ENCODE measurements around the gene RAB3D.
"Not testable (repeated sequence)": the region's sequence is repeated elsewhere in the genome, so short reads cannot be mapped to it uniquely, and the experiment has no call there.

The RAB3D gene, protein sequence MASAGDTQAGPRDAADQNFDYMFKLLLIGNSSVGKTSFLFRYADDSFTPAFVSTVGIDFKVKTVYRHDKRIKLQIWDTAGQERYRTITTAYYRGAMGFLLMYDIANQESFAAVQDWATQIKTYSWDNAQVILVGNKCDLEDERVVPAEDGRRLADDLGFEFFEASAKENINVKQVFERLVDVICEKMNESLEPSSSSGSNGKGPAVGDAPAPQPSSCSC

DNA sequence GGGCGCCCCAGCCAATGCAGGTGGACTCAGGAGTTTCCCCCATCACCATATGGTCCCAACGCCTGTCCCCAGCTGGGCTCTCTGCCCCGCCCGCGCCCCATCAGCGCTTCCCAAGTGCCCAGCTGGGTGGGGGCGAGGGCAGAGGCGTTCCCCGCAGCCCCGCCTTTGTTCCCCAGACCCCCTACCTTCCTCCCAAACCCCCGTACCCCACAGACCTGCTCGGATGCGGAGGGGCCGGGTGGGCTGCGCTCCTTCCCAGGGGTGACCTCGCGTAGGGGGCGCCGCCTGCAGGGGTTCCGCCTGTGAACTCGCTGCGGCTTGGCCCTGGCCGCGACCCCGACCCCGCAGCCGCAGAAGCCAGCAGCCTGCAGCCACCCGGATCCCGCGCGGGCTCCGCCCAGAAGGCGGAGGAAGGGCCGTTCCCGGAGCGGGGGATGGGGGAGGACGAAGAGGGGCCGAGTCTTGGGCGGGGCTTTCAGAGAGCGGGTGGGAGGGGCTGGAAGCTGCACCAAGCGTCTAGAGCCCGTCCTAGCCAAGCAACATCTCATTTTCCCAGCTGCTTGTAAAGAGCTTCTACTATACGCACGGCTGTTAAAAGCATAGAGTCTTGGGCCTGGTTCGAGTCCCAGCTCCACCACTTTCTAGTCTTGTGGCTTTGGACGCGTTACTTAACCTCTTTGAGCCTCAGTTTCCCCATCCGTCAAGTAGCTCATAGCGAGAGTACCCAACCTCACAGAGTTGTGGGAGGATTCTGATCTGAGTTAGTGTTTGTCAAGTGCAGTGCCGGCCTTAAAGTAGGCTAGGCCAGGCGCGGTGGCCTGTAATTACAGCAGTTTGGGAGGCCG, at the start of gene RAB3D:
Gene RAB3D (minus strand): TSS at position 404 of the 845 bp plus-strand sequence. CDS start 2,258 bp downstream, outside the sequence.
- peak; percentile 91 for DNase-seq (ENCODE audit: low spot score)

DNA sequence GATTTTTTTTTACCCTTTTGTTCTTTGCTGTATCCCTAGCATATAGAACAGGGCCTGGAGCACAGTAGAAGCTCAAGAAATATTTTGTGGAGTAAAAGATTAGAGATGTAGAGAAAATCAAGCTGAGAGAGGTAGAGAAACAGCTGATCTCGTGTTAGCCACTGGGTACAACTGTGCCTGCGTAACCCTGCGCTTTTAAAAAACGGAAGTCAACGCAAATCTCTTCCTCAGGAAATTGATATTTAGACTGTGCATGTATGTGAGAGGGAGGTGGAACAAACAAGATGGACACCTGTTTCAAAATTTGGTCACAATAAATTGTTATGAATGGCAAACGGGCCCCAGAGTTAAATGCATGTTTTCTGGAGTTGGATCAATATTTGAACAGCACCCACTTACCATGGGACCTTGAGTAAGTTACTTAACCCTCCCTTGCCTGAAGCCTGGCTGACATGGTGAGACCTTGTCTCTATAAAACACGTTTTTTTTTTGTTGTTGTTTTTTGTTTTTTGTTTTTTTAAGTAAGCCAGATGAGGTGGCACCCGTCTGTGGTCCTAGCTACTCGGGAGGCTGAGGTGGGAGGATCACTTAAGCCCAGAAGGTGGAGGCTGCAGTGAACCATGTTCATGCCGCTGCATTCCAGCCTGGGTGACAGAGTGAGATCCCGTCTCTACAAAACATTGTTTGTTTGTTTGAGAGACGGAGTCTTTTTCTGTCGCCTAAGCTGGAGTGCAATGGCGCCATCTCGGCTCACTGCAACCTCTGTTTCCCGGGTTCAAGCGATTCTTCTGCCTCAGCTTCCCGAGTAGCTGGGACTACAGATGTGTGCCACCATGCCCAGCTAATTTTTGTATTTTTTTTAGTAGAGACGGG, 47.9 kb upstream of the RAB3D start:
- DNase-seq (ENCODE audit: low spot score) = no peak

GRCh38 chr19:11384778-11385129, 45.3 kb upstream of the RAB3D start:
- no peak for DNase-seq (ENCODE audit: low spot score)

DNA sequence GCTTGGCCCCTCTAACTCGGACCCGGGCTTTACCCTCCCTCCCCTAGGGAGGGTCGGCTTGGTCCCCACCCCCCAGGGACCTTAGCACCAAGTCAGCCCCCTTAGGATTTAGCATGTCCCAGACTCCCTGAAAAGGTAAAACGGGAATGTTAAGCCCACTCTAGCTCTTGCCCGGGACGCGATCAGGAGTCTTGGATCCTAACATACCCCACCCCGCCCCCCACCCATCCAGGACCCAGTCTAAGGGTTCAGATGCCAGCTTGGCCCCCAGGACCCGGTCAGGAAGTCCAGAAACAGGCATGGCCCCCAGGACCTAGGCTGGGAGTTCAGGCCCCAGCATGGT, 44.2 kb upstream of the RAB3D start:
- DNase-seq (ENCODE audit: low spot score) = no peak

DNA sequence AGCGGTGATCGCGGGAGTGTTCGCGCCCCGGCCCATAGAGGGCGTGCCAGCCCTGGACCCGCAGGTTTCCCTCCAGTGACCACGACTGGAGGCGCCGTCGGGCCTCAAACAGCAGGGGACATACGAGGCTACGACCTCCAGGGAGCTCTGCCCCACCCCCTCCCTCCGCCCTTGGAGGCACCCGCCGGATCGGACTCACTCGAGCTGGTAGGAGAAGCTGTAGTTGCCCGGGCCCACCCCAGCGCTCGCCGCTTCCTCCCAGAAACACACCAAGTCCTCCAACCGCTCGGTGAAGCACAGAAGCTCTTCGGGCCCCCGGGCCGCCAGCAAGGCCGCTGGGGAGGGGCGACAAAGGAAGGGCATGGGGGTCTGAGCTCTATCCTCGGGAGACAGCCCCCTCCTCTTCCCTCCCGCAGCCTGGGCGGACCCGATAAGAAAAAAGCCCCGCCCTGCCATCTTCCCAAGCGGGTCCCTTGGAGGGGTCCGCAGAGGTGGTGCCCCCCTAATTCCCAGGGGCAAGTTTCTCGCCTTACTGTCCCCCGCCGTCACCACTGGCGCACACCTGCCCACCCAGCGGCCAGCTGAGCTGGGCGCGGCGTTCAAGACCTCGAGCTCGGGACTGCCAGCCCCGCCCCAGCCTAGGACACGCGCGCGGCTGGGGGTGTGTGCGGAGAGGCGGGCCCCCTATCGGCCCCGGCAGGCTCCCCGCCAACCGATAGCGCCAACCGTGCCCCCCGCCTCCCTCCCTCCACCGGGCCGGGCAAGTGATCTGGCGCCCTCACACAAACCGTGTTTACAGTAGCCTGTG, 43.6 kb upstream of the RAB3D start:
- DNase-seq (ENCODE audit: low spot score) = peak; percentile 39

DNA sequence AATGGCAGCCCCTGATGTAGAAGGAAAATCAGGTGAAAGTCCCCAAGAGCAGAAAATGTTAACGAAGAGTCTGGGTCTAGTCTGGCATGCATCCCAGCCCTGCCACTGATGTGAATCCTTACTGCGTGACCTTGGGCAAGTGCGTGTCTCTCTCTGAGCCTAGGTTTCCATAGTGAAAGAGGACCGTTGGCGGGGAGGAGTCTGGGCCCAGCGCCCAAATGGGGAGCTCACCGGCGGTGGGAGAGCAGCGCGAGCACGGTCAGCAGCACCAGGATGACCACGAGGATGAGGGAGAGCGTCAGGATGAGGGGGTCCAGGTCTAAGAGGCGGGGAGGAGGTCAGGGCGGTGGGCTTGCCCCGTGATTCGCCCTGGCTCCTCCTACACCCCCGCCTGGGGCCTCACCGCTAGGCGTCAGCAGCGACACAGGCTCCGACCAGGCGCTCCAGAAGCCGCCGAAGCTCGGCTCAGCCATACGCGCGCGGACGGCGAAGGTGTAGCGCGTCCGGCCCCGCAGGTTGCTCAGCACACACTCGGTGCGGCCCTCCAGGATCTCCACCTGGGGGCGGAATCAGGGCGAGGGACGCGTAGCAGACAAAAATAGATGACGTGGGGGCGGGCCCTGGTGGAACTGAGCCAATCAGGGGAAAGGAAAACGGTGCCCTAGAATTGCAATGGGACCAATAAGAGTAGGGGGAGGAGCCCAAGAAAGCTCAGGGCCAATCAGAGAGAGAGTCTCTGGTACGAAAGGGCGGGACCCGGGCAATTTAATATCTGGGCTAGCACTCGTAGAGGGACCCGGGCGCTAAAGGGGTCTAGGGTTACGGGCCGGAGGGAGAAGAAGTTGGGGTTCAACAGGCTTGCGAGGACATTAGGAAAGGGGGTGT, 41.4 kb upstream of the RAB3D start:
- DNase-seq (ENCODE audit: low spot score) = peak; percentile 99

DNA sequence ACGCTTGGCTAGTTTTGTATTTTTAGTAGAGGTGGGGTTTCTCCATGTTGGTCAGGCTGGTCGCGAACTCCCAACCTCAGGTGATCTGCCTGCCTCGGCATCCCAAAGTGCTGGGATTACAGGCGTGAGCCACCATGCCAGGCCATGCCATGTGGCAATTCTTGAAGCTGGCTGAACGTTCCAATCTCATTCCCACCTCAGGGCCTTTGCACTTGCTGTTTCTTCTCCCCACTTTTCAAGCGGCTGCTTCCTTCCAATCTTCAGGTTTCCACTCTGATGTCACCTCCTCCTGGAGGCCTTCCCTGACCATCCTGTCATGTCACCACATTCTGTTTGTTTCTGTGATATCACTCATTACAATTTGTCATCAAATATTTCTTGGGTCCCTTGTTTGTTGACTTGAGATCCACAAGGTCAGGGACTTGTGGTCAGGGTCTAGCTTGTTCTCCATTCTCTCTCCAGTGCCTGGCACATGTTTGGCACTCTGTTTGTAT, 40.4 kb upstream of the RAB3D start:
- DNase-seq (ENCODE audit: low spot score) = no peak

- not testable (repeated sequence) for DNase-seq (ENCODE audit: low spot score)
These were observed 39.9 kb upstream of the RAB3D start for GRCh38 chr19:11379269-11379845.

- DNase-seq (ENCODE audit: low spot score) = peak; percentile 62
These were observed 39.1 kb upstream of the RAB3D start for GRCh38 chr19:11378319-11379189.

DNA sequence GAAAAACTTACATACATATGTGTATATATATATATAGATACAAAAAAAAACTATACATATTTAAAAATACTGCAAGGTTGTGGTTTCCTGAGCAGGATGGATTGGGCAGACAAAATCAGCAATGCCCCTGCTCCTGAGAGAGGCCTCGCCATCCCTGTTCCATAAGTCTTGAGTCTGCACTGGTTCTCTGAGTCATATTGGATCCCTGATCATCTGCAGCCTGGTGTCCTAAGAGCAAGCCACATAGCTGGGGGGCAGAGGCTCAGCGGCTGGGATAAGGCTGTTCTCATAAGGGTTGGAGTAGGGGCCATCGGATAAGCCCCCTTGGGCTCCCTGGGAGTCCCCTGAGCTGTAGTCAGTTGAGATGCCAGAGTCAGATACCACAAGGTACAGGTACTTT, 38.3 kb upstream of the RAB3D start:
- no peak for DNase-seq (ENCODE audit: low spot score)

DNA sequence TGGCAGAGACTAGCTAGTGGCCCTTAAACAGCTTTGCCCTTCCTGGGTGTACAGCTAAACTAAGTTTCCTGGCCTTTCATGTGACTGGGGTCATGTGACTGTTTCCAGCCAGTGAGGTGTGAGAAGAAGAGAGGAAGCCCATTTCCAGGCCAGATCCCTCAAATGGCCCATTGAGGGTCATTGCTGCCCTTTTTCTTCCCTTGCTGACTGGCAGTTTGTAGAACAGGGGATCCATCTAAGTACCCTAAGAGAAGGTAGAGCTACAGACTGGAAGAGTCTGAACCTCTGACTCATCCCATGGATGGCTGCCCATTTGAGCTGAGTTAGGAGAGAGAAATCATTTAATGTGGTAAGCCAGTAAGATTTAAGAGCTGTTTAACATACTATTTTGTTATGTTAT, 37.8 kb upstream of the RAB3D start:
- DNase-seq (ENCODE audit: low spot score) = peak; percentile 49

- DNase-seq (ENCODE audit: low spot score) = peak; percentile 70
These were observed 35.9 kb upstream of the RAB3D start for GRCh38 chr19:11375143-11375948.

DNA sequence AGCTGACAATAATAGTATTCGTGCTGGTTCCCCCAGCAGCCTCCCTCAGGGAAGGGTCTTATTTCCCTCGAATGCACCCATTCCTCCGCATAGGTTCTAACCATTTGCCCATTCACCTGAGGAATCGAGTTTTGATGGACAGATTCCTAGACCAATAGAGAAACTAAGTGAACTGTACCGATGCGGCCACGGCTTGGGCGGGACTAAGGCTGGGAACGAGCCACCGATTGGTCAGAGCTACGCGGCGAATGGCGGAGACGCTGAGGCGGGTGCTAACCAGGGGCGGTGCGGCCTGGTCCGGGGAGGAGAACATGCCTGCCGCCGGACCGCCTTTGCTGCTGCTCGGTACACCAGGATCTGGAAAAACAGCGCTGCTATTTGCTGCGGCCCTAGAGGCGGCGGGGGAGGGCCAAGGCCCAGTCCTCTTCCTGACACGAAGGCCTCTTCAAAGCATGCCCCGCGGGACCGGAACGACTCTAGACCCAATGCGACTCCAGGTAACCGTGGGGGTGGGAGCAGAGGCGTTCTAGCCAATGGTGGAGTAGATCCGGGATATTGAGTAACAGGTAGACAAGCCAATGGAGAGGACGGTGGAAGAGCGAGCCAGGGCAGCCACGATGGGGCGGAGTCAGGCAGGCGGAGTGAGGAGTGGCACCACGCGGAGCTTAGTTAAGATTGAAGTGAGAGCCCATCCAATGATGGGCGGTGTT, 35.1 kb upstream of the RAB3D start, which contains the start of gene SWSAP1:
Gene SWSAP1 (plus strand): TSS at position 234 of the 710 bp plus-strand sequence. CDS start 15 bp downstream, at position 249.
- DNase-seq (ENCODE audit: low spot score) = peak; percentile 100

DNA sequence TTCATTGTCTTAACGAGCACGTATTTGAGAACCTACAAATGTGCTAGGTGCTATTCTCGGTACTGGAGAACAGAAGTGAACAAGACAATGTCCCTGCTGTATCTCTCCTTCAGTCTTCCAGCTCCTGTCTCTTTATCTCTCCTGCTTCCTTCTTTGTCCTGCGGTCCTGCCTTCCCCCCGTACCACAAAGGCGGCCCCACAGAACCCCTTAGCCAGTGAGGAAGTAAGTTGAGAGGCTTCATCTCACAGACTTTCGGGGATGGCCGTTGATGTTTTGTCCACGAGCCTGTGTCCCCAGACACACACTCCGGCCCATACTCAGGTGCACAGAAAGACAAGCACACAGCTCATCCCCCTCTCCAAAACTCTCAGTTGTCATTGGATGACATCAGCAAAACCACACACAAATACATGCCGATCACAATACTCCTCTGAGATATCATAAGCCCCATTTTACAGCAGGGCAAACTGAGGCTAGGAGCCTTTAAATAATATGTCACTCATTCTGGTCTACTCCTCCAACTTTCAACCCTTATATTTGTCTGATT, 34.5 kb upstream of the RAB3D start:
- no peak for DNase-seq (ENCODE audit: low spot score)

DNA sequence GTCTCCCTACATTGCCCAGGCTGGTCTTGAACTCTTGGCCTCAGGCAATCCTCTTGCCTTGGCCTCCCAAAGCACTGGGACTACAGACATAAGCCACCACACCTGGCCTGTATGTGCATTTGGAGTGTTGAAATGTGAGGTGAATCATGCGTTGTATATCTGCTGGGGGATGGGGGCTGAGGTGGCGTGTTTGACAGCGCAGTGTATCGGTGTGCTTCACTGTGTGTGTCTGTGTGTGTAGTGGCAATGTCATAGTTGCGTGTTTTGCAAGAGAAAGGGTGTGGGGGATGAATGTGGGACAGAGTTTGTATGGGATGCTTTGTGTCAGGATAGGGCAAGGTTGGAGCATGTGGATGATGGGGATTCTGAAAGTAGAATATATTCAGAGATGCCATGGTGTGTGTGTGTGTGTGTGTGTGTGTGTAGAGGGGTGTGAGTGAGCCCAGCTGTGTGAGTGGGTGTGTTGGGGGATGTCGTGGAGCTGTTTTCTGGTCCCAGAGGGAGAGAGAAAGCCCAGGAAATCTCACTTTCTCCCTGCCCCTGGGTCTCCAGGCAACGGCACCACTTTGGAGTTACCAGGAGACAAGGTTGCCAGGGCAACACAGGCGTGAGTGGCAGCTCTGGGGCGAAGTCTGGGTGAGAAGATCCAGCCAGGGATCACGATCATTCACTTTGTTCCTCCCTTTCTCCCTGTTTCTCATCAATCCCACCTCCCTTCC, 33.9 kb upstream of the RAB3D start:
- DNase-seq (ENCODE audit: low spot score) = peak; percentile 79

DNA sequence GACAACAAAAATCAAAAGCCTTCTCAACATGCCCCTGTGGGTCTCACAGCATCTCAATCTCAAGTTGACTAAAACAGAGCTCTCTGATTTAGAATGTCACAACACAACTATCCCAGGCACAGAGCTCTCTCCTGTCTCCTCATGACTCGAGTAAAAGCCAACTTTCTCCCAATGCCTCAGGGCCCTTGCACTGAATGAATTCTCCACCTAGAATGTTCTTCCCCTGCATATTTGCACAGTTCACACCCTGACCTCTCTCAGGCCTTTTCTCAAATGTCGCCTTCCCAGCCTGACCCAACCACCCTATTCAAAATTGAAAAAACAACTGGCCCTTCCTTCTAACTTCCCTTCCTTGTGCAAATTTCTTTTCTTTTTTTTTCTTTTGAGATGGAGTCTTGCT, 31.3 kb upstream of the RAB3D start:
- no peak for DNase-seq (ENCODE audit: low spot score)

DNA sequence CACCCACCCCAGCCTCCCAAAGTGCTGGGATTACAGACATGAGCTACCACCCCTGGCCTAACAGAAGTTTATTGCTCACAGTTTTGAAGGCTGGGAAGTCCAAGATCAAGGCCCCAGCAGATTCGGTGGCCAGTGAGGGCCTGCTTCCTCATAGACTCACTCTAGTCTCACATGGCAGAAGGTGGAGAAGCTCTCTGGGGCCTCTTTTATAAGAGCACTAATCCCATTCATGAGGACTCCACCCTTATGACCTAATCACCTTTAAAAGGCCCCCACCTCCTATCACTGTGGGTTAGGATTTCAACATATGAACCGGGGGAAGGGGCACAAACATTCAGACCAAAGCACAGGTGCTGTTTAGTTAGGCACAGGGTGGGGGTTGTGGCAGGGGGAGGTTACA, 28.1 kb upstream of the RAB3D start:
- no peak for DNase-seq (ENCODE audit: low spot score)
